Activated CD4-positive, alpha-beta T cell treated with anti-CD3 and anti-CD28 coated beads for 1 hour (primary cell): ENCODE measurements around the gene POLR3GL.

Experiments used
- DNase-seq: peaks from one replicate; pipeline ENCODE4 v3.0.0-alpha.2; 2020

POLR3GL gene

GRCh38 chr1:145993618-145994390, 29.3 kb downstream of the POLR3GL start:
- DNase-seq, result no peak

GRCh38 chr1:145994391-145995120, 30.1 kb downstream of the POLR3GL start:
- DNase-seq, result no peak

DNA sequence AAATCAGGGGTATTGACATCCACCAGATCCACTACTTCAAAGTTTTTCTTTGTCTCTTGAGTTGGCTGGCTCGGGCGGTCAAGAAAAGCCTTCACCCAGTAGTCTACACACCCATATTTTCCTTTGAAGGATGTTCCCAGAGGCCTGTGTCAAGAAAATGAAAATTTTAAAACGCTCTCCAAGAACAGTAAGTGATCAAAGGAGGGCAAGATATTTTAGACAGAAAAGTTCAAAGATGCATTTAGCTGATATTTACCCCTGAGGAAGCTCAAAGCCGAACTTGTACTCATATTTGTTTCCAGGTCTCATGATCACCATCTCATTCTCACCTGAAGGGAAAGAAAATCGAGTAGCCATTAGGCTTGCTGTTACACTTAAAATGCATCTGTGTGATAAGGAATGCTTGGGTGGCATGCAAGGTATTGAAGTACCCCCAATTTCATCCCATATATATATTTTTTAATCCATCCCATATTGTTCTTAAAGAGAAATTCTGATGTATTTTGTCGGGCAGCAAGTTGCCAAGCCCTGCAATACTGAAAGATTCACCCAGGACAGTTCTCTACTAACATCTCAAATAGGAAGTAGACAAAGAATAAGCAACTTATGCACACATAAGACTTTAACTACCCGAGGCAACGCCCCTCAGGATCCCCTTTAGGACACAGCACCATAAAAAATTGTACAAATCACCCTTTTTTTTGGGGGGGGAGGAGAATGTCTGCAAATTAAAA, 30.8 kb downstream of the POLR3GL start:
- DNase-seq, result no peak

DNA sequence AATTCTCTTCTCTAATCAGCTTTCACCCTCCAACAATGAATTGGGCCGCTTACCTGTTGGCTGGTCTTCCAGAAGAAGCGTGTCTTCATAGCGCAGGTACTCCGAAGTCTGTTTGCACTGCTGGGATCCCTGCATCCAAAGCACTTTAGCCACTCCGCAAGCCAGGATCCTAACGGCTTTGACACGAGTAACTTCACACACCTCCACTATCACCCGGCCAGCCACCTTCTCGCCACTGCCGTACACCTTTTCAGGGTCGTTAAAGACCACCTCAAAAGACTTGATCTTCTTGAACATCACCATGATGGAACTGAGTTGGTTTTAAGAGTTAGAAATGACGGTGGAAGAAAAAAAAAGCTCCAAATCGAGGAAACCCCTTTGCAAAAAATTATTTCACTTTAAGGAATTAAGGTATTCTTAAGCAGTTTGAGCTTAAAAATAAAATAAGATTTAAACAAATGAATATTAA, 31.5 kb downstream of the POLR3GL start:
- no peak for DNase-seq

DNA sequence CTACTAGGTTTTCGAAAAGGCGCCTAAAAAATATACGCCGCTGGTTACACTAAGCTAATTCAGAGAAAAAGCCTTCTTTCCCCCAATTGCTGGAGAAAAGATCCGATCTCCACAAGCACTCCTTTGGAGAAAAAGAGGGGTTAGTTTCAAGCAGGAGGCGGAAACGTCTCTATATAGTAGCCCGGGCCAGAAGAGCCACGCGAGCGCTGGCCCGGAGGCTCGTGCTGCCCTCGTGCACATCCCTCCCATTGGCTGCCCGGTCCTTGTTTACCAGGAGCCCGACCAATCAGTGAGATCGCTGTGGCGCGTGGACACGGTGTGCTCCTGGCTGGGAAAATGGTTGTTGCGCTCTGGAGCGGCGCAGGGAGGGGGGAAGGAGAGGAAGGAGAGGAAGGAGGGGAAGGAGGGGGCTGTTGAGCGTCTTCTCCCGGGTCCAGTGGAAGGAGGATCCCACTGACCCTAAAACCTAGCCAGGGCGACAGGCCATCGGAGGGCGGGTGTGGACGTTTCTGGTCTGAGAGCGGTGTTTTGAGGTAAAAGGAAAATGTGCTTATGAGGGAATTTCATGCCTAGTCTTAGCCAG, 32.0 kb downstream of the POLR3GL start, which contains the start of gene TXNIP:
TSS of gene TXNIP (minus strand) at position 147 of the 583 bp plus-strand sequence. CDS start 313 bp downstream, outside the sequence.
- DNase-seq, result peak; percentile 80

DNA sequence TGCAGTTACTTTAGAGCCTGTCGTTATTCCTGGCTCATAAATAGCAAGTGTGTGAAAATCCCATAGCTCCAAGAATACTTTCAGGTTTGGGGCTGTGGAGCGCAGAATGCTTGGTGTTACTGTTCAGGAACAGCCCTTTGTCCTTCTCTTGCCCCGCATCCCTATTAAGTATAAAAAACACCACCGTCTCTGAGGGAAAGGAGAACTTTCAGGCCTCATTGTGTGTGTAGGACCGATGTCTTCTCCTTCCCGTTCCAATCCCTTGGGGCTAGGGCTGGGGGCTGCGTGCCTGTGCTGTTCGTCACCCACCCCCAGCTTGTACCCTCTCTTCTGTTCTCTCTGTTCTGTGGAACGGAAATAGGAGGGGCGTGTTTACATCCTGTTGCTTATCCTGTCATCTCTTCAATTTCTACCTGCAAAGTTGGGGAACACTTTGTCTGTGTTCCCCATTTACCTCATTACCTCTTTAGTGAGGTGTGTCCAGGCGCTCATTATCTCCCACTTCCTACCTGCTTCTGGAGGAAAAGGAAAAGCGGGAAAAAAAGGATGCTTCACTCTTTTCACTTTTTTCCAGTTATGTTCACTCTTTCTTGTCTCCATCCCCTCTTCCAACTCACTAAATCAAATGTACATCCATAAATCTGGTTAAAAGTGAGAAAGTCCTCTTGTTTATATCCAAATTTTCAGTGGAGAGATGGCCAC, 32.7 kb downstream of the POLR3GL start:
- DNase-seq, result no peak

DNA sequence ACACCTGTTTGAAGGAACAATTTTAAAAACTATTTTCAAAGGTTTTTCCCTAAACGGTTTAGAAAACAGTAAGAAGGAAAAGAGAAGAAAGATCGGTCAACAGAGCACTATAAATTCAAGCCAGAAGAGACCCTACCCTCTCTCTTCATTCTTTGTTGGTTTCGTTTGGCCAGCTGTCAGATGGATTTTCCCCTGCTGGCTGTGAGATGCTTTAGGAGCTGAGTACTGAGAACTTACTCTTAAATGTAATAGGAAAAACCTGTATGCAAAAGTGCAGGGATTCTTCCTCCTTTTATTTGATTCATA, 33.2 kb downstream of the POLR3GL start:
- no peak for DNase-seq

DNA sequence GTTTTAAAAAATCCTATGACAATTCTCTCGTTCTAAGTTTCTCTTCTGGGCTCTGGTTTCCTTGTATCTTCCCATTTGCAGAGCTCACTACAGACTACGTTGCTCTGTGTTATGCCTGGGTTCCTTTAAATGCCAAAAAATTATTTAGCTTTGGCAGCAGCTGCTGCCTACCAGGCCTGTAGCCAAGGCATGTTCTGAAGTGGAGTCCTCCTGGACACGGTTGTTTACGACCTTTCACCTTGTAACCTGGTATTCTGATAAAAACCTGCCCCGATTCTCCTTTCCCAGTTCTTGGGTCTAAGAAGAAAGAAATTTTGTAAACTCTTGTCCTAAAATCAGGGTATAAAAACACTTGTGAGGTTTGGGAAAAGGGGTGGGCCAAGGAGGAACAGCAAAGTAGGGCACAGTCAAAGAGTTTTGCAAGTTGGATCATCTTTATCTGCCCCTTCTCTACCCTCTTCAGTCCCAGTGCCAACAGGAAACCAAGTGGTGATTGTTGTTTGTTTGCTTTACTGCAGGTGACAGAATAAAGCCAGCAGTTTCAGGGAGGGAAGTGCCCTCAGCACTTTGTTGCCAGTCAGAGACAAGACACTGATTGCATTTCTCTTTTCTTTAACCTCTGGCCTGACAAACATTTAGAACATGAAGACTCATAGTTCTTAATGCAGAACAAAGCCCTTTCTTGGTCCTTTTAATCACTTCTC, 35.0 kb downstream of the POLR3GL start:
- DNase-seq, result no peak

GRCh38 chr1:146001709-146002108, 37.2 kb downstream of the POLR3GL start:
- no peak for DNase-seq

DNA sequence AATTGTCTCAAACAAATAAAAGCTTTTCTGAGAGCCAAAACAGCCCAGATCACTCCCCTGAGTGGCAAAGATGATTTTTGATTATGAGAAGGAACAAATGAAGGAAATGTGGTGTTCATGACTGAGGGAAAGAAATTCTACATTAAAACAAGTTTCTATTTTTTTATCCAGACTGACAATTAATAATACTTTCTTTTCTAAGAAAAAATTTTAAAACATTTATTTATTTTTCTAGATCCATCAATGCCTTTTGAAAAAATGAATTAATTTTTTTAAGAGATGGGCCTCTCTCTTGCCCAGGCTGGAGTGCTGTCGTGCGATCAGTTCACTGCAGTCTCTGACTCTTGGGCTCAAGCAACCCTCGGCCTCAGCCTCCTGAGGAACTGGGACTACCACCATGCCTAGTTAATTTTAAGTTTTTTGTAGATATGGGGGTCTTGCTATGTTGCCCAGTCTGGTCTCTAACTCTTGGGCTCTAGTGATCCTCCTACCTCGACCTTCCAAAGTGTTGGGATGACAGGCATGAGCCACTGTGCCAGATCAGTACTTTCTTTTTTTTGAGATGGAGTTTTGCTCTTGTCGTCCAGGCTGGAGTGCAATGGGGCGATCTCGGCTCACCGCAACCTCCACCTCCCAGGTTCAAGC, 43.1 kb downstream of the POLR3GL start:
- DNase-seq, result no peak

DNA sequence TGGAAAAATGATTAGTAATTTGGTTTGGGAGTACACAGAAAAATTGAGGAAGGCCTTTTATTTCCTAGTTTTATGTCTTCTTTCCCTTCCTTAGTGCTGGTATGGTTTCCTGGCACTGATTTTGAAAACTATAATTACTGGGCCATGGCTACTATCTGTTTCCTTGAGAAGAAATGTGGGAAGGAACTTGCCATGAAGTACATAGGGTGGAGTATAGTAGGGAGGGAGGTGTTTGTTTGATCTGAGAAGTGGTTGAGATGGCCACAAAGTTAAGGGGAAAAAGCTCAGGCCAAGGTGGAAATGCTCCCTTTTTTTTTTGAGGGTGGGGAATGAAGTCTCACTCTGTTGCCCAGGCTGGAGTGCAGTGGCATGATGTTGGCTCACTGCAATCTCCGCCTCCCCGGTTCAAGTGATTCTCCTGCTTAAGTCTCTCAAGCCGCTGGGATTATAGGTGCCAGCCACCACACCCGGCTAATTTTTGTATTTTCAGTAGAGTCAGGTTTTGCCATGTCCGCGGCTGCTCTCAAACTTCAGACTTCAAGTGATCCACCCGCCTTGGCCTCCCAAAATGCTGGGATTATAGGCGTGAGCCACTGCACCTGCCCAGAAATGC, 45.7 kb downstream of the POLR3GL start:
- no peak for DNase-seq

GRCh38 chr1:146012703-146013558, 48.4 kb downstream of the POLR3GL start:
- DNase-seq, result no peak

DNA sequence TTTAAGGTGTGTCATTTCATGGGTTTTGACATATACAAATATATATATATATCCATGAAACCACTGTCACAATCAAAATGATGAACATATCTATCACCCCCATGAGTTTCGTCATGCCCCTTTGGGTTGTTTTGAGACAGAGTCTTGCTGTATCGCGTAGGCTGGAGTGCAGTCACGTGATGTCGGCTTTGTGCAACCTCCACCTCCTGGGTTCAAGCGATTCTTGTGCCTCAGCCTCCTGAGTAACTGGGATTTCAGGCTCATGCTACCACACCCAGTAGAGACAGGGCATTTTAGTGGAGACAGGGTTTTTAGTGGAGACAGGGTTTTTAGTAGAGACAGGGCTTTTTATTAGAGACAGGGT, 49.1 kb downstream of the POLR3GL start:
- DNase-seq, result no peak

GRCh38 chr1:146016891-146017290, 52.4 kb downstream of the POLR3GL start:
- no peak for DNase-seq

- DNase-seq, result no peak
Measured at GRCh38 chr1:146019231-146020057, 55.0 kb downstream of the POLR3GL start.

DNA sequence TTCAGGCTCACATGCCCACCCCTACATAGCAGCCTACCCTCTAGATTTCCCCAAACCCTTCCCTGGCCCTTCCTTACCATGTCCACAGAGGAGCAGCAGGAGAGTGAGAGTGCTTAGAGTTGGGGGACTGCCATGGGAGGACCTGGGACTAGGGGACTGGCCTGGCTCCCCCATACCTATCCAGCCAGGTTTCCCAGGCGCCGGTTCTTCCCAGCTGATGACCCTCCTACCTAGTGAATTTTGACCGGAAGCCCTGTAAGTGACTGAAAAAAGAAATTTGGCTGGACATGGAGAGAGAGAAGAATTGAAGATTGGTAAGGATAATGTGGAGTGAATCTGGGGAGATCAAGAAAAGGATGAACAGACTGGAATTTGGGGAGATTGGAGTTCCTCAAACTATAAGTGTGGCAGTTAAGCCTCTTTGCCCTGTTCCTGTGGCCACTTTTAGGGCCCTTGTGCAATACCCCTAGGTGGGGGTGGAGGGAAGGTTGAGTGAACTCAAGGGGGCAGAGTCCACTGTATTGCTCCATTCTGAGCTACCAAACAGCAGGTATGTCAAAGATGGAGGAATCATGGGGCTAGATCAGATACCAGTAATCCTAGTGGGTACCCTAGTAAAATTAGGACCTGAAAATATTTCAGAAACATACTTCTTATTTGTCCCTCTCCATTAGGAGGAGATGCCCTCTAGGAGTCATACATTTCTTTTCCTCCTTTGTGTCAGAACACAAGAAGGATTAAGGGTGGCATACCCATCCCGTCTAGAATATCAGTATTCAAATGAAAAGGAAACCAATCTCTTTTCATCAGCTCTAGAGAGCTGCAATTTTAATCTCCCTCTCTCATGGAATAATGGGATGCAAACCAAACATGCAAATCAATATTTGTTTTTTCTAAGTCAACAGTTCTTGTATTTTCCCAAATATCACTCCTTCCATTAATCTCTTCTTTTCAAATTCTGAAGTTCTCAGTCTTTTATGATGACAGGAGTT, 55.9 kb downstream of the POLR3GL start:
- no peak for DNase-seq

DNA sequence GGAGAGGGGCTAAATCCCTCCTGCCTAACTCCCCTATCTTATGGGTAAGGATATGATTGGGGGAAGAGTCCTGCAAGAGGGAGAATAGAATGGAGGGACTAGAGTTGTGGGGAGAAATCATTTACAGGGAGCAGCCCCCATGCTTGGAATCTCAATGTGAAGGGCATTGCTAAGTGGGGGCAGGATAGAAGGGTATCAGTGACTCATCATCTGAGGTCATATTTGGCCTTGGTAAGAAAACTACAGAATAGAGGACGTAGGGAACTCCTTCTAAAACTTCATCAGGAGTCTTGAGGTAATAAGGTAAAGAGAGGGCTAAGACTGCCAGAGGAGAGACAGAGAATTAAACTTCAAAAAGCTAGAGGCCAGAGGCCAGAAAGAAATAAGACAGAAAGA, 56.6 kb downstream of the POLR3GL start:
- DNase-seq, result no peak
